Activated effector memory CD4-positive, alpha-beta T cell treated with Interleukin-2 at 50 U/mL for 16 hours (primary cell): Measurements from ENCODE around the gene SNN.
A peak's percentile ranks its signal among the peaks of the same experiment; 100 is the strongest.

ENCODE experiments used
- DNase-seq: peaks from one replicate; pipeline ENCODE4 v3.0.0-alpha.2; 2020

Gene SNN

DNA sequence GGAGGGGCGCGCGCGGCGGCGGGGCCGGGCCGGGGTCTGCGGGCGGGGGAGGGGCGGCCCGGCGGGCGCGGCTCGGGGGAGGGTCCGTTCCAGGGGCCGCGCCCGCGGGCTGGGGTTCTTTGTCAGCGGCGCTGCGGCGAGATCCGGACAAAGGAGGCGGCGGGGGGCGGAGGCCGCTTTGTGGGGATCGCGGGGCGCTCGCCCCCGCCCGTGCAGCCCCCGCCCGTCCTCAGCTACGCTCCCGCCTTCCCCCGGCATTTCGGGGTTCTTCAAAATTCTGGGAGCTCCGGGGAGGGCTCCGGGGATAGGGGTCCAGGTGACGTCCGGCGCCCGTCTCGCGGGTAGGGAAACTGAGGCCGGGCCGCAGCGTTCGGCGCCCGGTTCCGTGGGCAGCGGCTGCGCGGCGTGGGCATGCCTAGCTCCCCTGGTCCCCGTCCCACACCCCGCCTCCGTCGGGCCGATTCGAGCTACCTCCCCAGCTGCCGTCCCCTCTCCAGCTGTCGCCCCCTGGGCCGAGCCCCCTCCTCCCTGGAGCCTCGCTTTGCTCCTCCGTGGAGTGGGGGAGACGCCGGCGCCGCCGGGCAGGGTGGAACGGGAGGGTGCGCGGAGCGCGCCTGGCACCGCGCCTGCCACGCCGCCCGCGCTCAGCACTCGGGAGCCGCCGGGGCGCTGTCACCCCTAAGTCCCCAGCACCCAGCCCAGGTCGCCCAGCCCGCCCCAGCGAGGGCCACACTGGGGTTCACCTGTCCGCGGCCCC, 546 bp downstream of the SNN start:
- no peak for DNase-seq

GRCh38 chr16:11669380-11670146, 1.3 kb downstream of the SNN start:
- no peak for DNase-seq

GRCh38 chr16:11670171-11671131, 2.2 kb downstream of the SNN start:
- DNase-seq: no peak

GRCh38 chr16:11671271-11671670, 3.0 kb downstream of the SNN start:
- DNase-seq: no peak

DNA sequence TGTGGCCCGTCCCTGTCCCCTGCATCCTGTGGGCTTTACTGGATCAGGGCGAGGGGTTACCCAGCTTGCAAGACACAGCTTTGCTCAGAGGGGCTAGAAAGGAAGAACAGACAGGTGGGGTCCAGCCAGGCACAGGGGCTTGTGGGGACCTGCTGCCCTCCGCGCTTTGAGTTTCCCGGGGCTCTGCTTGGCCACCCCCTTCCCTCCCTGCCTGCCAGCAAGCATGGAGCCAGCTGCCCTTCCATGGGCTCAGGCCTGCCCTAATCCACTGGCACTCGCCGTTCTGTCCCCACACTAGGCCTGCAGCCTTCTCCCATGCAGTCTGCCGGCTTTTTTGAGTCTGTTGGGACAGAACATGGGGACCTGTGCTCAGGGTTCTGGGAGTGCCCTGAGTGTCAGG, 3.4 kb downstream of the SNN start:
- DNase-seq: no peak

DNA sequence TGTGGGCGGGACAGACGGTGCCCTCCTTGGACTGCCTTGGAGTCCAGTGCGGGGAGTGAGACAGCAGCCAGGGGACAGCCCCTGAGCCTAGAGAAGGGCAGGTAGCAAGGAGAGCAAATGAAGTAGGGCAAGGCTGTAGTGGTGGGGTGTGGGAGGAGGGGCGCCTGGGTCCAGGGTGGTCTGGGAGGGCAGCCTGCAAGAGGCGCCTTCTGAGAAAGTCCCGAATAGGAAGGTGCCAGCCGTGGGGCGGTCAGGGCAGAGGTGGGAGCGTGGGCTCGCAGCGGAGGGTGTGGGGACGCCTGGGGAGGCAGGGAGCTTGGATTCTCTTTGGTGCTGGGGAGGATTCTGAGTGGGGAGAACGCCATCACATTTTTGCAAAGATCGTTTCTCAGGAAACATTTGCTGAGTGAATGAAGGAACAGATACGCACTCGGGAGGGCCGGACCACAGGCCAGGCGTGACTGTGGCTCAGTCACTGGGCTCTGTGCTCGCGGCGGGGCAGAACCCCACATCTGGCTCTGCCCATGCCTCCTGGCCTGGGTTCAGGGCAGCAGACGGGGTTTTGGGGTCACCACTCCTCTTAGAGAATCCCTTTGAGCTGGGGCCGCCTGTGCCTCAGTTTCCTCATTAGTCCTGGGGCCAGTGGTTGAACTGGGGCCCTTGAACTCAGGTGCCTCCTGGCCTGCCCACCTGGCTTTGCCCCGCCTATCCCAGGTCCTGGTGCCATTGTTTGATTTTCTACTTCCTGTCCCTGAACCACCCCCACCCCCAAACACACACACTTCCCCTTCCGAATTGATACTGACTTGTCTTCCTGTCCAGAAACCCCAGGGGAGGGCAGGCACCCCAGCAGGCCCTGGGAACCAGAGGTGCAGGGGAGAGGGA, 4.2 kb downstream of the SNN start:
- peak; percentile 29 for DNase-seq

- DNase-seq: no peak
Measured at GRCh38 chr16:11673091-11674000, 5.1 kb downstream of the SNN start.

DNA sequence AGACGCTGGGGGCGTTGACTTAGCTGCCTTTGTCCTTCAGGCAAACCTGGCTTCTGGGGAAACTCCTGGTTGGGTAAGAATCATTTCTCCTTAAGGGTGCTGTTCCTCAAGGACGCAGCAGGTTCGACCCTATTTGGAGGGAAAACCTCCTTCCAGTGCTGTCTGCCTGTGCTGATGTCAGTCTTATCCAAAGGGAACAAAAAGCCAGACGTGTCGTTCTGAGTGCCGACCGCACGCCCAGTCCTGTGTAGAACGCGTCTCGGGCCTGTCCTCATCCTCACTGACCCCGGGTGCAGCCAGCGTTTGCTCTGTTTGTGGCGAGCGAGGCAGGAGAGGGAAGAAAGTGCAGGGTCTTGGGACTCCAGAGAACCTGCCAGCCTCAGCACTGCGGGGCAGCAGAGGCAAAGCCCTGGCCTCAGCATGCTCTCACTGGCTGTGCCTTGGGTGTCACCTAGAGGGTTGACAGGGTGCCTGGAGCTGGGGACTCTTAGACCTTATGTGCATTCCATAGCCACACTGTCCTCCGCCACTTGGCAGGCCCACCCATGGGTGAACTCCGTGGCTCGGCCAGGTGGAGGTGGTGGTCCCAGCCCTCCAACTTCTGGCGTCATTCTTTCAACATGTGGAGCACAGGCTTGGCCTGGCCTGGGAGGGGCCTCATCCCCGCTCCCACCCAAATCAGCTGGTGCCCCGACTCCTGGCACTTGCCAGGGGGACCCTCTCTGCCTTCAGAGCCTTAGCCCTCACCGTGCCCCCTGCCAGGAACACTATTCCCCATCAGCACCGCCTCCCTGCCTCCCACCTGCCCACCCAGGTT, 6.0 kb downstream of the SNN start:
- no peak for DNase-seq

GRCh38 chr16:11674818-11675560, 6.7 kb downstream of the SNN start:
- DNase-seq: no peak

- DNase-seq: no peak
Measured at GRCh38 chr16:11675561-11676511, 7.6 kb downstream of the SNN start.

DNA sequence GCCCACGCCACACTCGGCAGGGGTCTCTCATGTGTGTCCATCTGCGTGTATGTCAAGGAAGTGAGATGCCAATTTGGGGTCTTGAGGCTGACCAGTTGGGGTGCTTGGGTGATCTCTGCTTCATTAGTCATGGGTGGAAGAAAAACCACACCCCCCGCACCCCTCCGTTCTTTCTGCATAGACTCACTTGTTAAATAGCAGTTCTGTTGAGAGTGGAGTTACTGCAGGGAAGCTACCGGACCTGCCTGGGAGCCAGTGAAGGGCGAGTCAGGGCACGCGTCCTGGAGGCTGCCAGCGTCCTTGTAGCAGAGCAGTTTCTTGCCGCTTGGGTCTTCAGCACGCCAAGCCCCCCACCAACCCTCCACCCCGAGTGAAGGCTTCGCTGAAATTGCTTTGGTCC, 8.5 kb downstream of the SNN start:
- DNase-seq: no peak

- DNase-seq: no peak
Measured at GRCh38 chr16:11677451-11677951, 9.2 kb downstream of the SNN start.

DNA sequence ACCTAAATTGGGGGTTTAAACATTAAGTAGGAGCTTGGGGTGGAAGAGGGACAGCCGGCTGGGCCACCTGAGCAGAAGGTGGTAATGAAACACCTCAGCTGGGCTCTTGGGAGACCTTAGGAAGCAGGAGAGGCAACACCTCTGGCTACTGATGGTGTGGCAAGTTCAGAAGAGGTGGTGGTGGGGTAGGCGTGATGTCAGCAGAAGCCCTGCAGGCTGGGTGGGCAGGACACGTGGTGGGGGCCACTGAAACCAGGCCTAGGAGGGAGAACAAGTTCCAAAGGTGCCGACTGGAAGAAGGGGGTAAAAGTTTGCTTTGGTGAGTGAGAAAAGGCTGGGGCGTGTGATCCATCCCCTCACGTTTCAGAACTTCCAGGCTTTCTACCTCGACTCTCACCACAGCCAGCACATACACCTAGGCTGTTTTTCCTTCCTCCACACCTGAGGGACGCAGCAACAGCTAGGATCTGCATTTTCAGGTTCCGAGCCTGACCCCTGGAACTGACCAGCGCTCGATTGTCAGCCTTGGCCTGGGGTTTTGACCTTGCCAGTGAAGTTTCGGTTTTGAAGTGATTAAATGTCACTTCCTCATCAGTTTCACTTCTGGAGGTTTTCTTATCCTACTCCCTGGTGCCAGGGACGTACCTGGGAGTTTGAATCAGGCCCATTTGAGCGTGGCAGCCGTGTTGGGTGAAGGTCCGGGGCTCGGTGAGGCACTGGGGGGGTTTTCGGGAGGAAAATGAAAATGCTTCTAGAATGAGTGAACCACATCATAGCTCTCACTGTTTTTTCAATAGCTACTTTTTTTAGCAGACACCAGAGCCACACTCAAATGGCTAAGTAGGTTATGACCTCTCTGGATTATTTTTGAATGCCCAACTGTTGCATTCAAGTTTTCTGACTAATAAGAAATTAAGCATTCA, 10.0 kb downstream of the SNN start:
- no peak for DNase-seq

GRCh38 chr16:11679250-11679649, 11.0 kb downstream of the SNN start:
- DNase-seq: no peak

DNA sequence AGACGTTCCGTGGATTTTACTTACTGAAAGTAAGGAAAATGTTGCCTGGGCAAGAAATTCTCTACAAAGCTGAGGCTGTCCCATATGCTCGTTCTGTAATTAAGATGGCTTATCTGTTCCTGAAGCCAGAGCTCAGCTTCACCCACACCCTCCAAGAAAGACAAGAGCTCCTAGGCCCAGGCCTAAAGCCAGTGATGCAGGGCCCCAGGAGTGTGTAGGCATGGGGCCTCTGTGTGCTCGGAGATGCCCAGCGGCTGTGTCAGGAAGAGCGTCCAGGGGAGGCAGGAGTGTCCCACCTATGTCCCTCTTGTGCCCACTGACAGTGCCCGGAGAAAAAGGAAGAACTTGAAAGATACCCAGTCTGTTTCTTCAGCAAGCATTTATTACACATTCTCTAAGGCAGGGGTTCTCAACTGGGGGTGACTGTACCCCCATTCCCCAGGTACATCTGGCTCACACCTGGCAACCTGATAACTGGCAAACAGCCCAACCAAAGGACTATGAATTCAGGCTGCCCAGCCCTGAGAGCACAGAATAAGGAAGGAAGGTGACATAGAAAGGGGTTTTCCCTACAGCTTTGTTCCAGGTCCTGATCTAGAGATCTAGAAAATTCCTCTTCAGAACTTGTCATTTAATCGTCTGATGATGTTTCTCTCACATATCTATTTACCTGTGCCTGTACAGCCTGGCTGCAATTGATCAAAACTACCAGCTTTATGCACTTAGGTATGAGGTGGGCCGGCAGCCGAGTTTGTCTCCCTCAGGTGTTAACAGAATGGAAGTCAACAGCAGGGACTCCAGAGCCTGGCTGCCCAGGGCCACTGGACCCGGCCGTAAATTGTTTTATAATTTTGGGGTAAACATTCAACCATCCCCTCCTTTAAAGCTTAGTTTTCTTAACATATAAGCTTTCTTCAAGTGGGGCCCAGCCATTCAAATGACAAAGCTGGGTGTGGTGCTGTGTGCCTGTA, 12.0 kb downstream of the SNN start:
- DNase-seq: no peak

GRCh38 chr16:11681556-11681955, 13.3 kb downstream of the SNN start:
- DNase-seq: no peak
